H9 (cell line): ENCODE measurements around the gene VAMP3. TPM values are rescaled to one million over a fixed set of nuclear protein-coding genes. Genes with fewer than 3 reads are reported as not detected.

Experiments used
- DNase-seq: peaks from one replicate; pipeline ENCODE4 v3.0.0-alpha.2; 2017
- H2AFZ ChIP-seq: one replicate; pipeline ENCODE4 v1.6.1; 2013; ENCODE audit warnings: mild to moderate bottlenecking, low read length, control low read depth, moderate library complexity
- H2AK5ac ChIP-seq: 2 replicates; pipeline ENCODE4 v1.6.1; 2013; ENCODE audit warnings: low read length, control low read depth, mixed read lengths; ENCODE audit not compliant: insufficient read length
- H2BK120ac ChIP-seq: one replicate; pipeline ENCODE4 v1.6.1; 2013; ENCODE audit warnings: low read depth, mild to moderate bottlenecking, low read length, control low read depth, inconsistent platforms; ENCODE audit not compliant: poor library complexity, severe bottlenecking
- H2BK12ac ChIP-seq: 2 replicates; pipeline ENCODE4 v1.6.1; 2013; ENCODE audit warnings: low read length, control low read depth, mixed read lengths, low read depth; ENCODE audit not compliant: insufficient read length
- H2BK15ac ChIP-seq: 2 replicates; pipeline ENCODE4 v1.6.1; 2013; ENCODE audit warnings: low read depth, low read length, control low read depth
- H2BK20ac ChIP-seq: one replicate; pipeline ENCODE4 v1.6.1; 2013; ENCODE audit warnings: low read depth, mild to moderate bottlenecking, low read length, control low read depth, inconsistent platforms; ENCODE audit not compliant: poor library complexity, severe bottlenecking
- H2BK5ac ChIP-seq: 2 replicates; pipeline ENCODE4 v1.6.1; 2013; ENCODE audit warnings: low read length, control low read depth, mixed read lengths; ENCODE audit not compliant: insufficient read length
- H3K14ac ChIP-seq: 2 replicates; pipeline ENCODE4 v1.6.1; 2013; ENCODE audit warnings: low read length, control low read depth; ENCODE audit not compliant: insufficient read depth
- H3K18ac ChIP-seq: 2 replicates; pipeline ENCODE4 v1.6.1; 2013; ENCODE audit warnings: low read depth, mild to moderate bottlenecking, mixed read lengths, low read length, control low read depth; ENCODE audit not compliant: insufficient read length
- H3K23ac ChIP-seq: 2 replicates; pipeline ENCODE4 v1.6.1; 2013; ENCODE audit warnings: low read length, control low read depth, mixed read lengths, low read depth; ENCODE audit not compliant: insufficient read length
- H3K23me2 ChIP-seq: 2 replicates; pipeline ENCODE4 v1.6.1; 2013; ENCODE audit warnings: low read depth, mild to moderate bottlenecking, mixed read lengths, low read length, control low read depth; ENCODE audit not compliant: insufficient read length, poor library complexity, severe bottlenecking
- H3K27ac ChIP-seq: 2 replicates; pipeline ENCODE4 v1.5.1; 2013; ENCODE audit warnings: low read length, control low read depth, mixed read lengths, low read depth; ENCODE audit not compliant: insufficient read length
- H3K27me3 ChIP-seq: 2 replicates; pipeline ENCODE4 v1.6.1; 2013; ENCODE audit warnings: low read length, control low read depth, inconsistent platforms; ENCODE audit not compliant: insufficient read depth
- H3K4ac ChIP-seq: 2 replicates; pipeline ENCODE4 v1.6.1; 2013; ENCODE audit warnings: low read depth, mild to moderate bottlenecking, control low read depth, inconsistent platforms, low read length, moderate library complexity
- H3K4me1 ChIP-seq: 2 replicates; pipeline ENCODE4 v1.6.1; 2013; ENCODE audit warnings: low read length, control low read depth, inconsistent platforms; ENCODE audit not compliant: insufficient read depth
- H3K4me2 ChIP-seq: 2 replicates; pipeline ENCODE4 v1.6.1; 2013; ENCODE audit warnings: low read length, control low read depth, mixed read lengths; ENCODE audit not compliant: insufficient read length, insufficient read depth
- H3K56ac ChIP-seq: 2 replicates; pipeline ENCODE4 v1.6.1; 2013; ENCODE audit warnings: low read depth, mild to moderate bottlenecking, mixed read lengths, low read length, control low read depth; ENCODE audit not compliant: insufficient read length
- H3K79me1 ChIP-seq: 2 replicates; pipeline ENCODE4 v1.6.1; 2013; ENCODE audit warnings: low read depth, mild to moderate bottlenecking, moderate library complexity, low read length, control low read depth, inconsistent platforms; ENCODE audit not compliant: insufficient read depth, poor library complexity, severe bottlenecking
- H3K79me2 ChIP-seq: 2 replicates; pipeline ENCODE4 v1.6.1; 2013; ENCODE audit warnings: low read length, control low read depth, inconsistent platforms; ENCODE audit not compliant: insufficient read depth
- H3K9ac ChIP-seq: 2 replicates; pipeline ENCODE4 v1.6.1; 2013; ENCODE audit warnings: low read length, control low read depth, mixed read lengths; ENCODE audit not compliant: insufficient read length; ENCODE audit errors: extremely low read depth
- H3K9me3 ChIP-seq: one replicate; pipeline ENCODE4 v1.6.1; 2013; ENCODE audit warnings: low read depth, low read length, inconsistent platforms; ENCODE audit not compliant: control insufficient read depth
- H3T11ph ChIP-seq: one replicate; pipeline ENCODE4 v1.6.1; 2013; ENCODE audit warnings: mild to moderate bottlenecking, low read length, control low read depth, inconsistent platforms
- H4K20me1 ChIP-seq: one replicate; pipeline ENCODE4 v1.6.1; 2013; ENCODE audit not compliant: control insufficient read depth, insufficient read length, insufficient read depth
- H4K5ac ChIP-seq: 2 replicates; pipeline ENCODE4 v1.6.1; 2013; ENCODE audit warnings: low read depth, mild to moderate bottlenecking, mixed read lengths, low read length, control low read depth; ENCODE audit not compliant: insufficient read length
- H4K8ac ChIP-seq: replicated peaks from 2 replicates; pipeline ENCODE4 v1.6.1; 2013; ENCODE audit warnings: low read length, control low read depth, mixed read lengths, low read depth; ENCODE audit not compliant: insufficient read length
- H4K91ac ChIP-seq: 2 replicates; pipeline ENCODE4 v1.6.1; 2013; ENCODE audit warnings: low read depth, mild to moderate bottlenecking, moderate library complexity, mixed read lengths, low read length, control low read depth; ENCODE audit not compliant: insufficient read length
- H3K27ac Mint-ChIP-seq, 3 experiments: 2 replicates in 2 of 3; 3 replicates in 1 of 3; pipeline ENCODE4 v1.8.0; 2020 to 2021; ENCODE audit warnings: mixed read lengths in 3 of 3, mild to moderate bottlenecking in 1 of 3, moderate library complexity in 1 of 3
- H3K27me3 Mint-ChIP-seq: 2 replicates; pipeline ENCODE4 v1.8.0; 2021; ENCODE audit warnings: low read depth, mild to moderate bottlenecking, moderate library complexity, mixed read lengths
- H3K36me3 Mint-ChIP-seq, 3 experiments: 2 replicates in 2 of 3; 3 replicates in 1 of 3; pipeline ENCODE4 v1.8.0; 2020 to 2021; ENCODE audit warnings: low read depth in 3 of 3, mixed read lengths in 3 of 3; ENCODE audit not compliant: insufficient read depth in 1 of 3
- H3K4me1 Mint-ChIP-seq, 2 experiments: 2 replicates each; pipeline ENCODE4 v1.8.0; 2020; ENCODE audit warnings: mixed read lengths in 2 of 2
- H3K4me3 Mint-ChIP-seq, 2 experiments: 2 replicates in 1 of 2; 3 replicates in 1 of 2; pipeline ENCODE4 v1.8.0; 2020 to 2021; ENCODE audit warnings: mild to moderate bottlenecking in 2 of 2, mixed read lengths in 2 of 2, moderate library complexity in 1 of 2
- H3K9me3 Mint-ChIP-seq, 2 experiments: 2 replicates in 1 of 2; 3 replicates in 1 of 2; pipeline ENCODE4 v1.8.0; 2020; ENCODE audit warnings: mild to moderate bottlenecking in 2 of 2, mixed read lengths in 2 of 2, moderate library complexity in 1 of 2
- CTCF ChIP-seq: fragments of 200-600 bp; sonication (generic); conservative IDR thresholded peaks from 3 replicates; pipeline ENCODE4 v1.8.0; 2021; ENCODE audit warnings: antibody characterized with exemption, mild to moderate bottlenecking
- WGBS: extraction: QIAGEN DNeasy Blood & Tissue Kit; methylation state at CpG from one replicate; pipeline ENCODE4 v1.1.7; 2013; ENCODE audit warnings: missing lambda C conversion rate, low lambda C conversion rate, mixed read lengths; ENCODE audit not compliant: insufficient read length; ENCODE audit errors: extremely low coverage; 5-methylcytosine and 5-hydroxymethylcytosine counted together
- total RNA-seq: library from RNA; stranded (reverse); gene quantifications from 2 replicates; pipeline ENCODE4 v1.2.1, GENCODE V29; 2021

VAMP3 gene
- total RNA-seq, 1 experiment from 2014 or later: 42.9 TPM

DNA sequence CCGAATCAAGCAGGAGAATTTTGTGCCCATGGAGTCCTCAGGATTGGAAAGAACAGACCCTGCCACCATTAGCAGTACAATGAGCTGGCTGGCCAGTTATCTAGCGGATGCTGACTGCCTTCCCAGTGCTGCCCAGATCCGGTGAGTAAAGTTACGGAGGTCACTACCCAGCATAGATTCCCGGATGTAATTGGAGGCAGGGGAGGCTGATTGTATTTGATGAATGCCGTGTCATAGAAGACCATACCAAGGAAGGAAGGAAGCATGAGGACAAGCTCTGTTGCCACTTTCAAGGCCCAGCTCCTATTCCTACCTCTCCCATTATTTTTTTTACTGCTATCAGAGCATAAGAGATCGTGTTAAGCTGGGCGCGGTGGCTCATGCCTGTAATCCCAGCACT is 26.2 kb upstream of the VAMP3 start:
- Histone ChIP-seq H3T11ph (no peak overlapping the region), H2BK120ac (no peak overlapping the region), H2AK5ac (no peak overlapping the region), H3K4me1 (no peaks in the 10 kb centered on the region), H3K56ac (no peak overlapping the region), H2AFZ (no peak overlapping the region), H4K91ac (no peak overlapping the region), H2BK20ac (no peak overlapping the region), H3K79me1 (no peaks in the 10 kb centered on the region), H3K18ac (no peak overlapping the region), H4K8ac (no peak overlapping the region), H4K5ac (no peak overlapping the region), H3K4ac (no peak overlapping the region), H4K20me1 (no peaks in the 10 kb centered on the region), H3K4me2 (no peak overlapping the region), H2BK12ac (no peak overlapping the region), H3K14ac (no peak overlapping the region; the same call in 1 of the 2 replicates), H3K27me3 (no peaks in the 10 kb centered on the region), H2BK5ac (no peak overlapping the region), H3K23ac (no peak overlapping the region), H3K27ac (no peak overlapping the region), H2BK15ac (no peak overlapping the region), H3K9me3 (no peaks in the 10 kb centered on the region), H3K9ac (no peak overlapping the region), H3K23me2 (no peaks in the 10 kb centered on the region), H3K79me2 (no peaks in the 10 kb centered on the region)
- no peaks in the 10 kb centered on the region for H3K9me3 Mint-ChIP-seq
- H3K27ac Mint-ChIP-seq: no peak overlapping the region
- H3K4me3 Mint-ChIP-seq: no peak overlapping the region
- no peak for DNase-seq
- no peaks in the 10 kb centered on the region for H3K27me3 Mint-ChIP-seq
- no peak for TF ChIP-seq CTCF
- H3K4me1 Mint-ChIP-seq: 0 out of 4 replicates have a peak, but pooled peaks cover 0 to 4% of the 10 kb centered on the region in 2 experiments
- no CpG with 5 or more reads among the region's 9 CpGs for WGBS
- H3K36me3 Mint-ChIP-seq: peaks cover 0 to 8% (median 4%) of the 10 kb centered on the region in 3 experiments; a peak in 3 of 7 replicates
